Caco-2 (cell line): Measurements from ENCODE around the gene DIS3L2. TPM values are rescaled to one million over a fixed set of nuclear protein-coding genes. Genes with fewer than 3 reads are reported as not detected.
A peak's percentile ranks its signal among the peaks of the same experiment; 100 is the strongest.

Source experiments
- Bru-seq: library from RNA; stranded (reverse); fragments of 400-500 nt; gene quantifications from one replicate; lab custom pipeline; 2021; lab: Mats Ljungman, UMichigan
- BruChase-seq, 2 experiments: library from RNA; stranded (reverse); fragments of 400-500 nt; gene quantifications; one replicate each; lab custom pipeline; 2021; lab: Mats Ljungman, UMichigan
- BruUV-seq: library from RNA; stranded (reverse); fragments of 400-500 nt; replicated peaks from 2 replicates; lab custom pipeline; 2021; lab: Mats Ljungman, UMichigan
- CTCF ChIA-PET: fragments of 300-600 bp; sonication (Branson Sonifier 250); formaldehyde crosslinking; loops from one replicate; lab custom pipeline; 2022; ENCODE audit warnings: antibody characterized with exemption; lab: Charles Lee
- POLR2A ChIA-PET: fragments of 300-600 bp; sonication (Branson Sonifier 250); formaldehyde crosslinking; loops from one replicate; lab custom pipeline; 2022; ENCODE audit warnings: antibody characterized with exemption; lab: Charles Lee
- DNase-seq, 2 experiments: peaks; one replicate each; pipeline versions ENCODE4 v3.0.0 to v3.0.0-alpha.2; 2020 to 2022
- H3K27me3 ChIP-seq: replicated peaks from 2 replicates; pipeline ENCODE4 v1.6.0; 2011; ENCODE audit warnings: low read length; ENCODE audit not compliant: control insufficient read depth, insufficient read depth
- H3K36me3 ChIP-seq: 2 replicates; pipeline ENCODE4 v1.5.1; 2011; ENCODE audit warnings: low read length; ENCODE audit not compliant: control insufficient read depth, insufficient read depth
- H3K4me1 ChIP-seq: fragments of 250-450 bp; sonication (Bioruptor Pico); 2 replicates; pipeline ENCODE4 v1.5.1; 2020; ENCODE audit warnings: mild to moderate bottlenecking
- H3K4me3 ChIP-seq: 2 replicates; pipeline ENCODE4 v1.5.1; 2011; ENCODE audit warnings: low read depth, mild to moderate bottlenecking, control low read depth, low read length
- H3K9me3 ChIP-seq: fragments of 250-450 bp; sonication (Bioruptor Pico); 2 replicates; pipeline ENCODE4 v1.5.1; 2020; ENCODE audit warnings: mild to moderate bottlenecking, moderate library complexity
- H3K27ac Mint-ChIP-seq: one replicate; pipeline ENCODE4 v1.8.0; 2022; ENCODE audit warnings: mixed read lengths; ENCODE audit not compliant: unreplicated experiment
- H3K27me3 Mint-ChIP-seq: one replicate; pipeline ENCODE4 v1.8.0; 2022; ENCODE audit warnings: mixed read lengths; ENCODE audit not compliant: insufficient read depth, unreplicated experiment
- H3K36me3 Mint-ChIP-seq: one replicate; pipeline ENCODE4 v1.8.0; 2022; ENCODE audit warnings: mild to moderate bottlenecking, mixed read lengths; ENCODE audit not compliant: insufficient read depth, unreplicated experiment
- H3K4me1 Mint-ChIP-seq: one replicate; pipeline ENCODE4 v1.8.0; 2022; ENCODE audit warnings: low read depth, mixed read lengths; ENCODE audit not compliant: unreplicated experiment
- H3K4me3 Mint-ChIP-seq: one replicate; pipeline ENCODE4 v1.8.0; 2022; ENCODE audit warnings: mild to moderate bottlenecking, moderate library complexity, mixed read lengths; ENCODE audit not compliant: unreplicated experiment
- H3K9me3 Mint-ChIP-seq: one replicate; pipeline ENCODE4 v1.8.0; 2022; ENCODE audit warnings: mixed read lengths; ENCODE audit not compliant: unreplicated experiment
- intact Hi-C: fragments of 100-400 bp; cut with micrococcal nuclease; formaldehyde crosslinking; loops from one replicate; pipeline ENCODE4 v1.10.0; 2022; ENCODE audit not compliant: unreplicated experiment
- long read RNA-seq: library from polyadenylated mRNA; stranded (forward); transcript quantifications from one replicate; pipeline ENCODE4 v2.0.0, GENCODE V29; 2022
- total RNA-seq: library from RNA; stranded (reverse); gene quantifications from 2 replicates; pipeline ENCODE4 v1.2.3, GENCODE V29; 2022
- TF ChIP-seq, protein P1 (sequence below), 2 experiments: fragments of 200-600 bp in 1 of 2; IDR thresholded peaks; 1 replicate in 1 of 2; 2 replicates in 1 of 2; pipeline versions ENCODE4 v1.5.1 to v1.8.0; 2011 to 2022; ENCODE audit warnings: antibody characterized with exemption in 1 of 2, control low read depth in 1 of 2, inconsistent platforms in 1 of 2, low read depth in 1 of 2, low read length in 1 of 2, mild to moderate bottlenecking in 1 of 2, moderate library complexity in 1 of 2; ENCODE audit not compliant: insufficient read depth in 1 of 2, severe bottlenecking in 1 of 2, unreplicated experiment in 1 of 2

DIS3L2 gene, protein sequence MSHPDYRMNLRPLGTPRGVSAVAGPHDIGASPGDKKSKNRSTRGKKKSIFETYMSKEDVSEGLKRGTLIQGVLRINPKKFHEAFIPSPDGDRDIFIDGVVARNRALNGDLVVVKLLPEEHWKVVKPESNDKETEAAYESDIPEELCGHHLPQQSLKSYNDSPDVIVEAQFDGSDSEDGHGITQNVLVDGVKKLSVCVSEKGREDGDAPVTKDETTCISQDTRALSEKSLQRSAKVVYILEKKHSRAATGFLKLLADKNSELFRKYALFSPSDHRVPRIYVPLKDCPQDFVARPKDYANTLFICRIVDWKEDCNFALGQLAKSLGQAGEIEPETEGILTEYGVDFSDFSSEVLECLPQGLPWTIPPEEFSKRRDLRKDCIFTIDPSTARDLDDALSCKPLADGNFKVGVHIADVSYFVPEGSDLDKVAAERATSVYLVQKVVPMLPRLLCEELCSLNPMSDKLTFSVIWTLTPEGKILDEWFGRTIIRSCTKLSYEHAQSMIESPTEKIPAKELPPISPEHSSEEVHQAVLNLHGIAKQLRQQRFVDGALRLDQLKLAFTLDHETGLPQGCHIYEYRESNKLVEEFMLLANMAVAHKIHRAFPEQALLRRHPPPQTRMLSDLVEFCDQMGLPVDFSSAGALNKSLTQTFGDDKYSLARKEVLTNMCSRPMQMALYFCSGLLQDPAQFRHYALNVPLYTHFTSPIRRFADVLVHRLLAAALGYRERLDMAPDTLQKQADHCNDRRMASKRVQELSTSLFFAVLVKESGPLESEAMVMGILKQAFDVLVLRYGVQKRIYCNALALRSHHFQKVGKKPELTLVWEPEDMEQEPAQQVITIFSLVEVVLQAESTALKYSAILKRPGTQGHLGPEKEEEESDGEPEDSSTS
- 15.5 and 18.0 TPM in 2 replicates for total RNA-seq
- percentile 63 among the genes with signal in this experiment for Bru-seq, nascent RNA
- BruChase-seq, experiment 1, labeled RNA remaining after a 2-hour chase, result percentile 54 among the genes with signal in this experiment
- BruChase-seq, experiment 2, labeled RNA remaining after a 6-hour chase, result percentile 55 among the genes with signal in this experiment
- long read RNA-seq, partial matches to known transcripts, result 2 of 8 reads
- long read RNA-seq, other reads (novel, unspliced or antisense), result 5 of 8 reads

DNA sequence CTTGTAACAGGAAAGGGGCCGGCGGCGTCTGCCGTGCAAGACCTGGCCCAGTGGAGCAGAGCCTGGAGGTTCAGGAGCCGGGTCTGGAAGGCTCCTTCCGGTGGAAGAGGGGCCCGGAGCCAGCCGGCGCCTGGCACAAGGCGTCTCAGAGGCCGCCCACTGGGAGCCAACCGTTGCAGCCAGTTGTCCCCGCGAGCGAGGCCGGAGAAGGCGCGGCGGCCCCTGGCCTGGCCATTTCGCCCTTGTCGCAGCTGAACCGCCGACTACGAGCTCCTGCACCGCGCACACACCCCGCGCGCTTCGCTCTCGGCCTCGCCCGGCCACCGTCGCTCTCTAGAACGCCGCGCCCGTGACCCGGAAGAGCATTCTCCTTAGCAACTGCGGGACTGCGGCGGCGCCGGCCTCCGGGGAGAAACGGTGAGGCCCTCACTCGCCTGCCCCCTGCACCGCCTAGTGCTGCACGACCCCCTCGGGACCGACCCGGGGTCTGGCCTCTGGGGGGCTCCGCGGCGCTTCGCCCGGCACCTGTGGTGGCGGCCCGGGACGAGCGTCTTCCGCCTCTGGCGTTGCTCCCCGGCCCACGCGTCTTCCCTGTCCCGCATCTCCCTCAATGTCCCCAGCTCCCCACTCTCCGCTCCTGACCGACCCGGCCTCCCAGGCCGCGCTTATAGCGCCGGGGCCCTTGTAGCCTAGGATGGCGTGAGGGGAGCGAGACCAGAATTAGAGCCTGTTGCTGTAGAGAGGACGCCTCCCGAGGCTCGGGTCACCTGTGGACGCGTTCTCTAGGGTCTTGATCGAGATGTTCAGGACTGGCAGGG, at the start of gene DIS3L2:
Gene DIS3L2, plus strand, starts transcription at position 365 of the 818 bp plus-strand sequence. CDS start 53,215 bp downstream, outside the sequence.
- intact Hi-C loops, result no loop called here
- H3K9me3 Mint-ChIP-seq, result no peaks in the 10 kb centered on the region
- H3K27me3 Mint-ChIP-seq, result no peaks in the 10 kb centered on the region
- DNase-seq, result peak; percentile 72 to 78
- peak within 1 kb of the TSS; percentile 91 for H3K4me3 Mint-ChIP-seq
- ChIA-PET POLR2A (no interaction called here), CTCF (interaction anchor here (0.9 kb wide), 1 partner anchor 35 kb away, joined by 4 read pairs; the partner anchor contains the start of gene NPPC)
- H3K27ac Mint-ChIP-seq, result peak within 1 kb of the TSS; percentile 95
- TF ChIP-seq, protein P1, sequence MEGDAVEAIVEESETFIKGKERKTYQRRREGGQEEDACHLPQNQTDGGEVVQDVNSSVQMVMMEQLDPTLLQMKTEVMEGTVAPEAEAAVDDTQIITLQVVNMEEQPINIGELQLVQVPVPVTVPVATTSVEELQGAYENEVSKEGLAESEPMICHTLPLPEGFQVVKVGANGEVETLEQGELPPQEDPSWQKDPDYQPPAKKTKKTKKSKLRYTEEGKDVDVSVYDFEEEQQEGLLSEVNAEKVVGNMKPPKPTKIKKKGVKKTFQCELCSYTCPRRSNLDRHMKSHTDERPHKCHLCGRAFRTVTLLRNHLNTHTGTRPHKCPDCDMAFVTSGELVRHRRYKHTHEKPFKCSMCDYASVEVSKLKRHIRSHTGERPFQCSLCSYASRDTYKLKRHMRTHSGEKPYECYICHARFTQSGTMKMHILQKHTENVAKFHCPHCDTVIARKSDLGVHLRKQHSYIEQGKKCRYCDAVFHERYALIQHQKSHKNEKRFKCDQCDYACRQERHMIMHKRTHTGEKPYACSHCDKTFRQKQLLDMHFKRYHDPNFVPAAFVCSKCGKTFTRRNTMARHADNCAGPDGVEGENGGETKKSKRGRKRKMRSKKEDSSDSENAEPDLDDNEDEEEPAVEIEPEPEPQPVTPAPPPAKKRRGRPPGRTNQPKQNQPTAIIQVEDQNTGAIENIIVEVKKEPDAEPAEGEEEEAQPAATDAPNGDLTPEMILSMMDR (IDR thresholded peaks at IDR 0.05; ENCODE audit: insufficient read depth in 1 of 2, low read depth in 1 of 2, low read length in 1 of 2, severe bottlenecking in 1 of 2, unreplicated experiment in 1 of 2), result no peak
- Histone ChIP-seq H3K36me3 (no peaks in the 10 kb centered on the region), H3K4me1 (no peaks in the 10 kb centered on the region), H3K4me3 (peak within 1 kb of the TSS; percentile 74), H3K27me3 (no peaks in the 10 kb centered on the region), H3K9me3 (no peaks in the 10 kb centered on the region)
- H3K4me1 Mint-ChIP-seq, result peaks cover 6% of the 10 kb centered on the region
- peaks cover 9% of the 10 kb centered on the region for H3K36me3 Mint-ChIP-seq
- BruUV-seq, result no TSS peak

DNA sequence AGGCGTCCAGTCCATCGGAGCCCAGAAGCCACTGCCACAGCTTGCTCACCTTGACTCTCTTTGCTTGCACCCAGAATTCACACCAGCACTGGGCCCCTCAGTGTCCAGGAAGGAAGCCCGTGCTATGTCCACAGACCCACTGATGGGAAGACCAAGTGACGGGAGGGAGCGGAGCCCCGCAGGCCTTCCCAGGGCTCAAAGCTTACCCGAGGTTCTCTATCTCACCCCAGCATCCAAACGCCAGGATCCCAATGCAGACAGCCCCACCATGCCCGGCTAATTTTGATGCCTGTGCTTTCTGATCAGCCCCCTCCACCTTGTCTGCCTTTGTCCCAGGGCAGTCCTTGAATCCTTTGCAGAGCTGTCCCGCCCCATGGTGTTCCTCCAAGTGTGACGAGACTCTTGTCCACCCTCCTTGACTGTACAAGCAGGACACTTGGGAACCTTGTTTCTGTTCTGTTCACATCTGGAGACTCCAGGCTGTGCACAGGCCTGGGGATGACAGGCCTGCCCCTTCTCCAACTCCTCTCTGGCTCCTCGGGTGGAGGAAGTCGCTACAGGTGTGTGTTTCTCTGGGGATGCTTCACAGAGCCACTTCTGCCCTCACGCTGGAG, 47.3 kb upstream of the DIS3L2 start:
- no peaks in the 10 kb centered on the region for H3K9me3 Mint-ChIP-seq
- H3K36me3 ChIP-seq, result no peaks in the 10 kb centered on the region
- intact Hi-C loops, result no loop called here
- no peak overlapping the region for H3K27ac Mint-ChIP-seq
- DNase-seq, result no peak
- TF ChIP-seq, protein P1 (IDR thresholded peaks at IDR 0.05; ENCODE audit: insufficient read depth in 1 of 2, low read depth in 1 of 2, low read length in 1 of 2, severe bottlenecking in 1 of 2, unreplicated experiment in 1 of 2), result no peak
- H3K4me3 Mint-ChIP-seq, result no peak overlapping the region
- no peaks in the 10 kb centered on the region for H3K27me3 ChIP-seq
- H3K4me1 ChIP-seq, result no peaks in the 10 kb centered on the region
- H3K36me3 Mint-ChIP-seq, result no peaks in the 10 kb centered on the region
- no peak overlapping the region for H3K4me3 ChIP-seq
- no peaks in the 10 kb centered on the region for H3K4me1 Mint-ChIP-seq
- H3K27me3 Mint-ChIP-seq, result no peaks in the 10 kb centered on the region
- no peaks in the 10 kb centered on the region for H3K9me3 ChIP-seq
- ChIA-PET CTCF (no interaction called here), POLR2A (no interaction called here)
- BruUV-seq, result no TSS peak
